ENCODE measurements around the gene ULK4. TPM values are rescaled to one million over a fixed set of nuclear protein-coding genes. Genes with fewer than 3 reads are reported as not detected.

ULK4 gene
- total and polyA plus RNA-seq, 2 of the 8 experiments (the other 6 are each of a cell fraction or from before 2014, with no cell fraction given), result 3.0 to 10.8 TPM

- Histone ChIP-seq H2AK5ac (ENCODE audit: low read depth, low read length) (no peak overlapping the region), H3K23me2 (ENCODE audit: low read depth, low read length) (no peaks in the 10 kb centered on the region), H2BK15ac (ENCODE audit: low read length) (no peak overlapping the region), H3K36me3 (ENCODE audit: control insufficient read depth in 2 of 4, insufficient read depth in 4 of 4, low read length in 3 of 4) (no peaks in the 10 kb centered on the region; a peak in 1 of 8 replicates), H3K79me2 (ENCODE audit: control insufficient read depth in 1 of 2, insufficient read depth in 2 of 2, low read length in 2 of 2) (no peaks in the 10 kb centered on the region), H4K91ac (replicated peaks; ENCODE audit: insufficient read length, low read length) (no peak overlapping the region), H4K20me1 (replicated peaks in 1 of 2; ENCODE audit: control insufficient read depth in 1 of 2, insufficient read depth in 2 of 2, low read length in 2 of 2) (no peaks in the 10 kb centered on the region), H2BK12ac (ENCODE audit: low read depth, low read length) (no peak overlapping the region), H3K4ac (replicated peaks; ENCODE audit: insufficient read length, low read depth, low read length) (no peak overlapping the region), H2AFZ (ENCODE audit: low read length) (no peak overlapping the region), H4K8ac (ENCODE audit: extremely low read depth, insufficient read depth, low read length) (no peak overlapping the region), H3K4me1 (replicated peaks in 1 of 4; ENCODE audit: control insufficient read depth in 3 of 4, insufficient read depth in 4 of 4, low read length in 3 of 4) (peaks cover 0 to 5% (median 0%) of the 10 kb centered on the region in 4 experiments; a peak in 2 of 7 replicates), H3K9me3 (ENCODE audit: insufficient read depth in 2 of 2, low read depth in 1 of 2, low read length in 1 of 2) (peaks cover 0 to 3% of the 10 kb centered on the region in 2 experiments; a peak in 2 of 4 replicates), H2BK20ac (ENCODE audit: low read length) (no peak overlapping the region), H3K18ac (ENCODE audit: extremely low read depth, low read length) (no peak overlapping the region), H4K5ac (ENCODE audit: insufficient read length, low read depth, low read length) (no peak overlapping the region), H3K4me3 (ENCODE audit: extremely low read depth in 1 of 4, insufficient read depth in 2 of 4, low read depth in 3 of 4, low read length in 4 of 4) (no peak overlapping the region), H3K4me2 (ENCODE audit: insufficient read depth in 1 of 2, low read depth in 2 of 2, low read length in 2 of 2) (no peak overlapping the region), H3K56ac (replicated peaks; ENCODE audit: insufficient read length, low read depth, low read length) (no peak overlapping the region), H3K27ac (ENCODE audit: low read depth, low read length) (no peak overlapping the region), H3K9ac (replicated peaks in 1 of 4; ENCODE audit: extremely low read depth in 1 of 4, low read depth in 3 of 4, low read length in 3 of 4) (no peak overlapping the region), H3K27me3 (replicated peaks in 1 of 4; ENCODE audit: control insufficient read depth in 3 of 4, extremely low read depth in 1 of 4, insufficient read depth in 3 of 4, low read length in 3 of 4) (no peaks in the 10 kb centered on the region), H2BK5ac (ENCODE audit: low read depth, low read length) (no peak overlapping the region), H3K14ac (ENCODE audit: insufficient read length) (no peak overlapping the region), H2BK120ac (replicated peaks; ENCODE audit: low read depth, low read length) (no peak overlapping the region), H3K23ac (ENCODE audit: insufficient read length) (no peak overlapping the region), H3K79me1 (ENCODE audit: low read depth, low read length) (no peaks in the 10 kb centered on the region)
- ChIA-PET CTCF (ENCODE audit: partially characterized antibody) (no interaction called here), POLR2A (ENCODE audit: partially characterized antibody) (no interaction called here)
- TF ChIP-seq PHF8 (conservative IDR thresholded peaks at IDR 0.05; ENCODE audit: low read depth, low read length) (no peak), SAP30 (IDR thresholded peaks at IDR 0.05; ENCODE audit: insufficient read depth, insufficient replicate concordance, low read length) (no peak), YY1 (IDR thresholded peaks at IDR 0.05; ENCODE audit: low read depth, low read length) (no peak), ATF3 (IDR thresholded peaks at IDR 0.05; ENCODE audit: insufficient read depth, low read depth, low read length) (no peak), FOSL1 (IDR thresholded peaks at IDR 0.05; ENCODE audit: insufficient read depth, low read depth, low read length) (no peak), SIRT6 (IDR thresholded peaks at IDR 0.05; ENCODE audit: low read length) (no peak), ZNF274 (IDR thresholded peaks at IDR 0.05; ENCODE audit: borderline replicate concordance, extremely low read depth, low read length) (no peak), USF2 (IDR thresholded peaks at IDR 0.05; ENCODE audit: low read length) (no peak)
- FAIRE-seq, result no peak
- no peak for DNase-seq (ENCODE audit: low read depth in 1 of 2, low spot score in 2 of 2)
- 92% methylated on average over 2 of the region's 2 CpGs; no CpG with 5 or more reads in 1 of the 2 experiments for WGBS, 2 experiments (ENCODE audit: extremely low coverage in 1 of 2, insufficient coverage in 1 of 2, insufficient read length in 1 of 2, insufficient replicate concordance in 2 of 2, low coverage in 1 of 2, low lambda C conversion rate in 2 of 2, missing lambda C conversion rate in 1 of 2)
Measured at GRCh38 chr3:41434781-41435180, 527.1 kb downstream of the ULK4 start.

Measured in H1 (cell line).